Thymus (tissue), 11 donors: ENCODE data around the gene ANGPTL7. TPM values are rescaled to one million over a fixed set of nuclear protein-coding genes. Genes with fewer than 3 reads are reported as not detected.

ENCODE experiments used
- DNase-seq, 9 donors: peaks; one replicate each; pipeline ENCODE4 v3.0.0-alpha.2; 2013; ENCODE audit warnings: low spot score in 9 of 9, low read depth in 6 of 9, missing footprints in 1 of 9
- H3K27ac ChIP-seq, 2 donors: one replicate each; pipeline ENCODE4 v1.5.1; 2013; ENCODE audit warnings: control low read depth in 1 of 2, low read depth in 1 of 2, low read length in 1 of 2, mild to moderate bottlenecking in 1 of 2, moderate library complexity in 1 of 2
- H3K27me3 ChIP-seq, 2 donors: one replicate each; pipeline ENCODE4 v1.5.1; 2013; ENCODE audit warnings: low read length in 1 of 2; ENCODE audit not compliant: control insufficient read depth in 2 of 2, insufficient read depth in 1 of 2
- H3K36me3 ChIP-seq, 2 donors: one replicate each; pipeline ENCODE4 v1.5.1; 2013; ENCODE audit warnings: low read length in 1 of 2, mild to moderate bottlenecking in 1 of 2, moderate library complexity in 1 of 2; ENCODE audit not compliant: control insufficient read depth in 2 of 2, insufficient read depth in 2 of 2
- H3K4me1 ChIP-seq, 2 donors: one replicate each; pipeline ENCODE4 v1.5.1; 2013; ENCODE audit warnings: low read length in 2 of 2; ENCODE audit not compliant: control insufficient read depth in 2 of 2, insufficient read depth in 2 of 2
- H3K4me3 ChIP-seq, 2 donors: one replicate each; pipeline ENCODE4 v1.5.1; 2013; ENCODE audit warnings: low read length in 2 of 2, control low read depth in 1 of 2, mild to moderate bottlenecking in 1 of 2
- H3K9me3 ChIP-seq, 2 donors: one replicate each; pipeline ENCODE4 v1.5.1; 2013; ENCODE audit warnings: low read length in 1 of 2, mild to moderate bottlenecking in 1 of 2; ENCODE audit not compliant: control insufficient read depth in 2 of 2, insufficient read depth in 1 of 2
- WGBS: extraction: QIAGEN DNeasy Blood & Tissue Kit; methylation state at CpG from one replicate; pipeline ENCODE4 v1.1.7; 2013; 5-methylcytosine and 5-hydroxymethylcytosine counted together
- polyA plus RNA-seq: library from polyadenylated mRNA; stranded (reverse); fragments of 200-250 nt; gene quantifications from one replicate; pipeline ENCODE4 v1.2.3, GENCODE V29; 2013
- total RNA-seq: library from RNA; stranded (reverse); fragments of 120-200 nt; gene quantifications from one replicate; pipeline ENCODE4 v1.2.4, GENCODE V29; 2013
- donor health status: healthy.

ANGPTL7 gene
- total and polyA plus RNA-seq, 2 donors = 0.09 to 1.5 TPM

GRCh38 chr1:11151114-11151513 is 38.0 kb upstream of the ANGPTL7 start:
- H3K9me3 ChIP-seq = no peaks in the 10 kb centered on the region
- H3K36me3 ChIP-seq = peaks cover 61 to 66% of the 10 kb centered on the region in 2 donors
- no peak overlapping the region for H3K27ac ChIP-seq
- 95% methylated on average over 5 of the region's 5 CpGs for WGBS
- no peaks in the 10 kb centered on the region for H3K4me1 ChIP-seq
- DNase-seq = no peak
- no peak overlapping the region for H3K4me3 ChIP-seq
- H3K27me3 ChIP-seq = no peaks in the 10 kb centered on the region

- no peak overlapping the region for H3K27ac ChIP-seq
- H3K36me3 ChIP-seq = peaks cover 62 to 66% of the 10 kb centered on the region in 2 donors
- no peaks in the 10 kb centered on the region for H3K27me3 ChIP-seq
- H3K9me3 ChIP-seq = no peaks in the 10 kb centered on the region
- H3K4me1 ChIP-seq = no peaks in the 10 kb centered on the region
- DNase-seq = no peak
- WGBS = 94% methylated on average over 9 of the region's 9 CpGs
- H3K4me3 ChIP-seq = no peak overlapping the region
Measured at GRCh38 chr1:11151826-11152612, 37.1 kb upstream of the ANGPTL7 start.

GRCh38 chr1:11152755-11153154 is 36.4 kb upstream of the ANGPTL7 start:
- H3K9me3 ChIP-seq = no peaks in the 10 kb centered on the region
- H3K36me3 ChIP-seq = peaks cover 62 to 69% of the 10 kb centered on the region in 2 donors
- H3K4me3 ChIP-seq = no peak overlapping the region
- whole genome bisulfite sequencing = 96% methylated on average over 9 of the region's 9 CpGs
- no peaks in the 10 kb centered on the region for H3K4me1 ChIP-seq
- H3K27me3 ChIP-seq = no peaks in the 10 kb centered on the region
- no peak for DNase-seq
- H3K27ac ChIP-seq = no peak overlapping the region

GRCh38 chr1:11153184-11153583 is 36.0 kb upstream of the ANGPTL7 start:
- WGBS = 98% methylated on average over 3 of the region's 3 CpGs
- peaks cover 62 to 67% of the 10 kb centered on the region in 2 donors for H3K36me3 ChIP-seq

DNA sequence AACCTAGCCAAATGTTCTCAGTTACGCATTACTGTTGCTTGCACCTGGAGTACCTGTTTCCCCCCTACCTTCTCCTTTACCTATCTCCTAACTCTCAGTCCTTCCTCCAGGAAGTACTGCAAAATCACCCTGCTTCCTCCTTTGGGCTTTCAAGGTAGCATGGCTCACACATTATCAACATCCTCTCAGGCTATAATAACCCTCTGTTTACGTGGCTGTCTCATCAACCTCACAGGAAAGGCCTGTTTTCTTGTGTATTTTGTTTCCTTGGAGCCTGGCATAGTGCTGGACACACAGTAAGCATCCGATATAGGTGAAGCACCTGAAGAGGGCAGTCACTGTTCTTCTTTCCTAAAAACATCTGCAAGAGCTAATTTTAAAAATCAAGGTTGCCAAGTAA is 32.7 kb upstream of the ANGPTL7 start:
- H3K27me3 ChIP-seq = no peaks in the 10 kb centered on the region
- no peak for DNase-seq
- H3K27ac ChIP-seq = no peak overlapping the region
- H3K9me3 ChIP-seq = no peaks in the 10 kb centered on the region
- no peak overlapping the region for H3K4me3 ChIP-seq
- H3K36me3 ChIP-seq = peaks cover 37 to 41% of the 10 kb centered on the region in 2 donors
- peaks cover 0 to 3% of the 10 kb centered on the region in 2 donors for H3K4me1 ChIP-seq
- 90% methylated on average over 3 of the region's 3 CpGs for WGBS

More at GRCh38 chr1:11153184-11153583, 36.0 kb upstream of the ANGPTL7 start:
- Histone ChIP-seq H3K27ac (no peak overlapping the region), H3K4me3 (no peak overlapping the region), H3K9me3 (no peaks in the 10 kb centered on the region), H3K27me3 (no peaks in the 10 kb centered on the region), H3K4me1 (no peaks in the 10 kb centered on the region)
- DNase-seq = no peak

DNA sequence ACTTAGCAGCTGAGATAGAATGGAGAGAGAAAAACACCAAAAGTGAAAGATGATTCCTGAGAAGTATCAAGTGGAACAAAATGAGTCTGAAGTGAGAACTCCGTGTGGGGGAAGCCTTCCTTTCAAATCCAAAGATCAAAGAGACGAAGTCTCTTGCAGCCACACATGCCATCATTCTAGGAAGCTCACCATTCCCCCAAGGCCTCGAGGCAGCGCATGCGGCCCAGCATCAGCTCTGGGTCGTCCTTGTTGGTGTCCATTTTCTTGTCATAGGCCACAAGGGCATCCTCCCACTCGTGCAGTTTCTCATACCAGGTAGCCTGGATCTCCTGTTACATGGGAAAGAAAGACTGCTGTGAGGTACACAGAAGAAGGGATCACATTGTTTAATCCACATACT is 32.2 kb upstream of the ANGPTL7 start:
- no peaks in the 10 kb centered on the region for H3K9me3 ChIP-seq
- 91% methylated on average over 7 of the region's 7 CpGs for WGBS
- no peaks in the 10 kb centered on the region for H3K27me3 ChIP-seq
- peaks cover 35 to 38% of the 10 kb centered on the region in 2 donors for H3K36me3 ChIP-seq
- no peak overlapping the region for H3K4me3 ChIP-seq
- peak overlapping the region in 1 of 2 donors; percentile 36 for H3K27ac ChIP-seq
- no peak for DNase-seq
- H3K4me1 ChIP-seq = peaks cover 0 to 3% of the 10 kb centered on the region in 2 donors

DNA sequence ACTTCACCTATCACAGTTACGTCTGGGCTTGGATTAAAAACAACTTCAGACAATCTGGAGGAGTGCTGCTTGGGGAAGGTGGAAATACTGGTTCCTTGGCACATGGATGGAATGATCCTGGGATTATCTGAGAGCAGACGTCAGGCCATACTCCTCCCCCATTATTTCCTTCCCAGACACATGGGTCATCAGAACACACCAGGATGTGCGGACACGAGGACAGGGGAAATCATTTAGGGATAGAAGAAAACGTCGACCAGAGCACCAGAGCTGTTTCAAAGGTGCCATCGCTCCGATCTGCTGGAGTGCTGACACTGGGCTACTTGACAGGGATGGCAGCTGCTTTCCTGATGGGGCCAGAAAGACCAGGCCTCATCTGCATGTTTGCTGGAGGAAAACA is 31.8 kb upstream of the ANGPTL7 start:
- Histone ChIP-seq H3K27ac (no peak overlapping the region), H3K9me3 (no peaks in the 10 kb centered on the region), H3K4me3 (no peak overlapping the region), H3K4me1 (peaks cover 0 to 3% of the 10 kb centered on the region in 2 donors), H3K36me3 (peaks cover 31 to 38% of the 10 kb centered on the region in 2 donors), H3K27me3 (no peaks in the 10 kb centered on the region)
- WGBS = 88% methylated on average over 8 of the region's 8 CpGs
- no peak for DNase-seq

GRCh38 chr1:11157867-11158266 is 31.3 kb upstream of the ANGPTL7 start:
- Histone ChIP-seq H3K4me3 (no peak overlapping the region), H3K27me3 (no peaks in the 10 kb centered on the region), H3K9me3 (no peaks in the 10 kb centered on the region), H3K4me1 (peaks cover 0 to 3% of the 10 kb centered on the region in 2 donors), H3K36me3 (peaks cover 30 to 35% of the 10 kb centered on the region in 2 donors), H3K27ac (no peak overlapping the region)
- no peak for DNase-seq
- 76% methylated on average over 2 of the region's 2 CpGs for WGBS

- DNase-seq = no peak
- Histone ChIP-seq H3K36me3 (peaks cover 27 to 32% of the 10 kb centered on the region in 2 donors), H3K27me3 (no peaks in the 10 kb centered on the region), H3K27ac (no peak overlapping the region), H3K4me1 (peaks cover 0 to 3% of the 10 kb centered on the region in 2 donors), H3K9me3 (no peaks in the 10 kb centered on the region), H3K4me3 (no peak overlapping the region)
- 96% methylated on average over 3 of the region's 3 CpGs for WGBS
Measured at GRCh38 chr1:11158291-11158690, 30.9 kb upstream of the ANGPTL7 start.
